Stimulated activated CD4-positive, alpha-beta T cell treated with anti-CD3 and anti-CD28 coated beads, Interleukin-12 subunit alpha, Interleukin-12 subunit beta, amount 100 ng/mL, for 48 hours (primary cell): Measurements from ENCODE around the gene ABHD13.
"Not testable (repeated sequence)": the region's sequence is repeated elsewhere in the genome, so short reads cannot be mapped to it uniquely, and the experiment has no call there.

Experiments
- DNase-seq, 3 donors: peaks; one replicate each; pipeline ENCODE4 v3.0.0-alpha.2; 2020; ENCODE audit warnings: low read depth in 2 of 3, low spot score in 1 of 3

Gene ABHD13

GRCh38 chr13:108223687-108224503 is 5.7 kb downstream of the ABHD13 start:
- no peak for DNase-seq

- no peak for DNase-seq
These were observed 7.2 kb downstream of the ABHD13 start for GRCh38 chr13:108225440-108225839.

GRCh38 chr13:108226184-108226583 is 8.0 kb downstream of the ABHD13 start:
- DNase-seq: no peak

GRCh38 chr13:108227651-108228272 is 9.6 kb downstream of the ABHD13 start:
- peak in 1 of 3 donors; percentile 62 for DNase-seq

- DNase-seq: no peak
These were observed 12.2 kb downstream of the ABHD13 start for GRCh38 chr13:108230377-108230776.

- DNase-seq: no peak
These were observed 31.0 kb downstream of the ABHD13 start for GRCh38 chr13:108249150-108249549.

- no peak for DNase-seq
These were observed 39.1 kb downstream of the ABHD13 start for GRCh38 chr13:108257248-108257647.

- no peak for DNase-seq
These were observed 45.6 kb downstream of the ABHD13 start for GRCh38 chr13:108263621-108264355.

- DNase-seq: no peak
These were observed 48.3 kb downstream of the ABHD13 start for GRCh38 chr13:108266321-108266990.

- no peak for DNase-seq
These were observed 49.2 kb downstream of the ABHD13 start for GRCh38 chr13:108267347-108267746.

GRCh38 chr13:108267855-108268254 is 49.7 kb downstream of the ABHD13 start:
- not testable (repeated sequence) for DNase-seq

- DNase-seq: no peak
These were observed 50.4 kb downstream of the ABHD13 start for GRCh38 chr13:108268466-108269112.

- DNase-seq: peak; percentile 34 to 44 (median 36)
These were observed 51.6 kb downstream of the ABHD13 start, which contains the start of gene TNFSF13B for GRCh38 chr13:108269601-108270328. Gene TNFSF13B, plus strand, starts transcription at chr13:108269718. Its CDS starts 178 bp downstream, at chr13:108269896.

GRCh38 chr13:108270442-108270841 is 52.2 kb downstream of the ABHD13 start:
- DNase-seq: no peak

- no peak for DNase-seq
These were observed 54.1 kb downstream of the ABHD13 start for GRCh38 chr13:108272333-108272732.

GRCh38 chr13:108273429-108274118 is 55.4 kb downstream of the ABHD13 start:
- no peak for DNase-seq

- DNase-seq: no peak
These were observed 56.5 kb downstream of the ABHD13 start for GRCh38 chr13:108274718-108275117.

GRCh38 chr13:108276060-108276459 is 57.9 kb downstream of the ABHD13 start:
- DNase-seq: no peak

- DNase-seq: no peak
These were observed 60.3 kb downstream of the ABHD13 start for GRCh38 chr13:108278466-108278865.
